GM18909 (cell line): Measurements from ENCODE around the gene CDIPT.
A peak's percentile ranks its signal among the peaks of the same experiment; 100 is the strongest.
"Not testable (repeated sequence)": the region's sequence is repeated elsewhere in the genome, so short reads cannot be mapped to it uniquely, and the experiment has no call there.

Experiments
- ATAC-seq: cut with Tn5 transposase; IDR thresholded peaks from one replicate; pipeline ENCODE4 v1.9.1; 2021; ENCODE audit warnings: mild to moderate bottlenecking; ENCODE audit not compliant: unreplicated experiment, poor library complexity

The CDIPT gene

GRCh38 chr16:29862884-29863668 lies at the start of gene CDIPT:
TSS of gene CDIPT (minus strand) at chr16:29863226. CDS start at chr16:29862857, 369 bp downstream.
- peak; percentile 94 for ATAC-seq

GRCh38 chr16:29912087-29912486 lies 49.1 kb upstream of the CDIPT start:
- no peak for ATAC-seq

- no peak for ATAC-seq
Measured at GRCh38 chr16:29911676-29912010, 48.6 kb upstream of the CDIPT start.

GRCh38 chr16:29910819-29911675 lies 48.0 kb upstream of the CDIPT start:
- ATAC-seq: no peak

- not testable (repeated sequence) for ATAC-seq
Measured at GRCh38 chr16:29909851-29910250, 46.8 kb upstream of the CDIPT start.

DNA sequence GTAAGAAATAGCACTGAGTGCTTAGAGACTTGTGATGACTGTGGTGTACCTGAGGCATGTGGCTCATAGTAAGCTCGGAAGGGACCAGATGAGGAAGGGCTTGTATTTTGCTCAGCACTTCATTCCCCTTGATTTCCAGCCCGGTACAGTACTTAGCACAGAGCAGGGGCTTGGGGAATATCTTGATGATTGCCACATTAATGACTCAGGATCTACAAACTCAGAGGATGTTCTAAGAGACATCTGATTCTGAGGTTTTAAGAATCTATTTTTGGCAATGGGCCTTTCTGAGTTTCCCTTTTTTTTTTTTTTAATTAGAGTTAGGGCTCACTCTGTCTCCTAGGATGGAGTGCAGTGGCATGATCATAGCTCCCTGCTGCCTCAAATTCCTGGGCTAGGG lies 46.4 kb upstream of the CDIPT start:
- ATAC-seq: no peak

DNA sequence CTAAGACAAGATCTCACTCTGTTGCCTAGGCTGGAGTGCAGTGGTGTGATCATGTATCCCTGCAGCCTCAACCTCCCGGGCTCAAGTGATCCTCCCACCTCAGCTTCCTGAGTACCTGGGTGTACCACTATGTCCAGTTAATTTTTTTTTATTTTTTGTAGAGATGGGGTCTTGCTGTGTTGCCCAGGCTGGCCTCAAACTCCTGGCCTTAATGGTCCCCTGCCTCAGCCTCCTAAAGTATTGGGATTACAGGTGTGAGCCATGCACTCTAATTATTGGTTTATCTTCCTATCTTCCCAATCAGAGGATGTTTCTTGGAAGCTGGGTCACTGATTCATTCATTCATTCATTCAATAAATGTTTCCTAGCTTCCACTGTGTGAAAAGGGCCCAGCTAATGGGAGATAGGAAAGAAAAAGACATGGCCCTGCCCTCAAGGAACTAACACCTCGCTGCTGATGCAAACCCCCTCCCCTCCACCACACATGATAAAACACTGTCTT lies 45.7 kb upstream of the CDIPT start:
- ATAC-seq: no peak

- ATAC-seq: no peak
Measured at GRCh38 chr16:29907973-29908372, 44.9 kb upstream of the CDIPT start.

GRCh38 chr16:29906520-29907244 lies 43.7 kb upstream of the CDIPT start:
- ATAC-seq: no peak

DNA sequence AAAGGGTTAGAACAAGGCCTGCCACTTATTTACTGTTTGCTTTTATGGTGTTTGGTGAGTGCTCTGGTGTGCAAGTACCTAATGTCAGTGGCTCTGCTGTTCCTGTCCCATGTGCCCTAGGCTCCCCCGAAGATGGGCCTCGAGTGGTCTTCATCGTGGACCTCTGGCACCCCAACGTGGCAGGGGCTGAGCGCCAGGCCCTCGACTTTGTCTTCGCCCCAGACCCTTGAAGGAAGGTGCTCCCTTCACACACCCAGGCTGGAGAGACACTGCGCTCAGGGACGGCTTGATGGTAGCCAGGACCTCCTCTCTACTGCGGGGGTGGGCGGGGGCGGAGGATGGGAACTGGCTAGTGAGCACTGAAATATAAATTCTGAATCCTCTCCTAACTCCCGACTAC lies 42.6 kb upstream of the CDIPT start:
- ATAC-seq: no peak

DNA sequence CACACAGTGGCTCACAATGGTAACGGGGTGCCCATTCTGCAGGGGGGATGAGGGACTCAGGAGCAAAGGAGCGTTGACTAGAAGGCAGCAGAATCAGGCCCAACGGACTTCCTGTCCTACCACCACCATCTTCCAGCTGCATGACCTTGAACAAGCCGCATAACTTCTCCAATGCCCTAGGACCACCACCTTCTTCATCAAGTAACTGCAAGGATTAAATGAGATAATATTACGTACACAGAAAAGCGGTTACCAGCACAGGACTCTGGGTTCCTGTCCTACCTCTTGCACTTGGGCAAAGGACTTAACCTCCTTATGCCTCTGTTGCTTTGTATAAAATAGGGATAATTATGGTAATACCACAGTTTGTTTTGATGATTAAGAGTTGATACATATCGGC lies 41.9 kb upstream of the CDIPT start:
- no peak for ATAC-seq

- no peak for ATAC-seq
Measured at GRCh38 chr16:29903590-29903989, 40.6 kb upstream of the CDIPT start.

DNA sequence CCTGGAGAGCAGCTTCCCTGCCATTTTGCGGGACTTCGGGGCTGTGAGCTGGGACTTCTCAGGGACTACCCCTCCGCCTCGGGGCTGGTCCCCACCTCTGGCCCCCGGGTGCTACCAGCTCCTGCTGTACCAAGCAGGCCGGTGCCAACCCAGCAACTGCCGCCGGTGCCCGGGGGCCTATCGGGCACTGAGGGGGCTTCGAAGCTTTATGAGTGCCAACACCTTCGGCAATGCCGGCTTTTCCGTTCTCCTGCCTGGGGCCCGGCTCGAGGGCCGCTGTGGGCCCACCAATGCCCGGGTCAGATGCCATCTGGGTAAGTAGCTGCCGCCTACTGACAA lies 38.5 kb upstream of the CDIPT start:
- ATAC-seq: no peak

GRCh38 chr16:29900888-29901606 lies 38.0 kb upstream of the CDIPT start:
- no peak for ATAC-seq

- peak; percentile 61 for ATAC-seq
Measured at GRCh38 chr16:29900102-29900887, 37.3 kb upstream of the CDIPT start, which contains the start of gene ASPHD1. TSS of gene ASPHD1 (plus strand) at chr16:29900488. CDS start at chr16:29900972, 484 bp downstream.

GRCh38 chr16:29899516-29900101 lies 36.6 kb upstream of the CDIPT start, which contains the start of gene SEZ6L2:
TSS of gene SEZ6L2 (minus strand) at chr16:29899550. CDS start at chr16:29899019, 531 bp downstream.
- ATAC-seq: no peak

GRCh38 chr16:29898804-29899515 lies 35.9 kb upstream of the CDIPT start:
- no peak for ATAC-seq

DNA sequence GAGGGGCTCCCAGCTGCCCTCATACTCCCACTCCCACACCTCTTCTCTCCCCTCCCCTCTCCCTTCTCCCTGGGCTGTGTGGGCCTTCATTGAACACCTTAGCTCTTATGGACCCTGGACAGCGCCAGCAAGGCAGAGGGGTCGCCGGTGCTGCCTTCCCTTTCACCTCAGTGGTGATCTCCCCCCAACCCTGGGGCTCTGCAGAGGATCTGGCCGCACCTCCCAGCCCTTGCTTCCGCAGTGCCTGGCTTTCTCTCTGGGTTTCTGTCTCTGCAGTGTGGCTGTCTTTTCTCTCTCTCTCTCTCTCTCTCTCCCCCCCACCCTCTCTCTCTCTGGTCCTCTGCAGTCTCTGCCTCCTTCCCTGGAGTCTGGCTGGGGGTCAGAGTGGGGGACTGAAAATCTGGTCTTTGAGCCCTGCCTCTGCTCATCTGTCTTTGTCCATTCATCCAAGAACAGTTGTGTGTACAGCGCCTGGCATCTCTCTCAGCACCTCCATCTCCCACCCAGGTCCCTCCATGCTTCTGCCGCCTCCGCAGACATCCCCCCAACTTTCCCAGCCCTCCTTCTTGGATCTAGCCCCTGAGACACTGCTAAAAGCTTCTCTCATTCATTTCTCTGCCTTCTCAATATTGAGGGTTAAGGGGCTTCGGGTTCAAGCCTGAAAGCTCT lies 35.2 kb upstream of the CDIPT start:
- no peak for ATAC-seq
